Osteocyte (in vitro differentiated cells): ENCODE data around the gene TNRC6A. TPM values are rescaled to one million over a fixed set of nuclear protein-coding genes. Genes with fewer than 3 reads are reported as not detected.
A peak's percentile ranks its signal among the peaks of the same experiment; 100 is the strongest.

Source experiments
- DNase-seq: peaks from one replicate; pipeline ENCODE4 v3.0.0; 2021; ENCODE audit warnings: mixed read lengths; ENCODE audit not compliant: unreplicated experiment; ENCODE audit errors: extremely low spot score
- H3K27ac Mint-ChIP-seq: one replicate; pipeline ENCODE4 v1.8.0; 2021; ENCODE audit warnings: mild to moderate bottlenecking, mixed read lengths; ENCODE audit not compliant: unreplicated experiment
- H3K27me3 Mint-ChIP-seq: one replicate; pipeline ENCODE4 v1.8.0; 2021; ENCODE audit warnings: mixed read lengths; ENCODE audit not compliant: unreplicated experiment
- H3K36me3 Mint-ChIP-seq: one replicate; pipeline ENCODE4 v1.8.0; 2021; ENCODE audit warnings: mixed read lengths; ENCODE audit not compliant: unreplicated experiment
- H3K4me1 Mint-ChIP-seq: one replicate; pipeline ENCODE4 v1.8.0; 2021; ENCODE audit warnings: mixed read lengths; ENCODE audit not compliant: unreplicated experiment
- H3K4me3 Mint-ChIP-seq: one replicate; pipeline ENCODE4 v1.8.0; 2021; ENCODE audit warnings: mild to moderate bottlenecking, moderate library complexity, mixed read lengths; ENCODE audit not compliant: unreplicated experiment
- H3K9me3 Mint-ChIP-seq: one replicate; pipeline ENCODE4 v1.8.0; 2021; ENCODE audit warnings: mixed read lengths; ENCODE audit not compliant: unreplicated experiment
- CTCF ChIP-seq: fragments of 200-600 bp; sonication (generic); IDR thresholded peaks from 2 replicates; pipeline ENCODE4 v1.5.0; 2021; ENCODE audit warnings: antibody characterized with exemption, mild to moderate bottlenecking, moderate library complexity
- total RNA-seq: library from RNA; stranded (reverse); gene quantifications from 2 replicates; pipeline ENCODE4 v1.2.1, GENCODE V29; 2021

The TNRC6A gene
- total RNA-seq, 1 donor from 2014 or later, result 68.0 TPM

GRCh38 chr16:24694931-24695330, 34.5 kb upstream of the TNRC6A start:
- Mint-ChIP-seq H3K9me3 (no peaks in the 10 kb centered on the region), H3K36me3 (no peaks in the 10 kb centered on the region), H3K27ac (no peak overlapping the region), H3K4me1 (peaks cover 6% of the 10 kb centered on the region), H3K27me3 (no peaks in the 10 kb centered on the region), H3K4me3 (no peak overlapping the region)
- DNase-seq, result no peak
- TF ChIP-seq CTCF, result no peak

- no peak for TF ChIP-seq CTCF
- peaks cover 20% of the 10 kb centered on the region for H3K4me1 Mint-ChIP-seq
- H3K36me3 Mint-ChIP-seq, result no peaks in the 10 kb centered on the region
- H3K27me3 Mint-ChIP-seq, result no peaks in the 10 kb centered on the region
- H3K4me3 Mint-ChIP-seq, result no peak overlapping the region
- H3K9me3 Mint-ChIP-seq, result no peaks in the 10 kb centered on the region
- no peak overlapping the region for H3K27ac Mint-ChIP-seq
- no peak for DNase-seq
Observed at GRCh38 chr16:24696699-24697098, 32.8 kb upstream of the TNRC6A start.

- Mint-ChIP-seq H3K36me3 (no peaks in the 10 kb centered on the region), H3K4me3 (no peak overlapping the region), H3K9me3 (no peaks in the 10 kb centered on the region), H3K27ac (peak overlapping the region; percentile 58), H3K27me3 (no peaks in the 10 kb centered on the region), H3K4me1 (peaks cover 33% of the 10 kb centered on the region)
- TF ChIP-seq CTCF, result no peak
- no peak for DNase-seq
Observed at GRCh38 chr16:24698308-24698707, 31.1 kb upstream of the TNRC6A start.

DNA sequence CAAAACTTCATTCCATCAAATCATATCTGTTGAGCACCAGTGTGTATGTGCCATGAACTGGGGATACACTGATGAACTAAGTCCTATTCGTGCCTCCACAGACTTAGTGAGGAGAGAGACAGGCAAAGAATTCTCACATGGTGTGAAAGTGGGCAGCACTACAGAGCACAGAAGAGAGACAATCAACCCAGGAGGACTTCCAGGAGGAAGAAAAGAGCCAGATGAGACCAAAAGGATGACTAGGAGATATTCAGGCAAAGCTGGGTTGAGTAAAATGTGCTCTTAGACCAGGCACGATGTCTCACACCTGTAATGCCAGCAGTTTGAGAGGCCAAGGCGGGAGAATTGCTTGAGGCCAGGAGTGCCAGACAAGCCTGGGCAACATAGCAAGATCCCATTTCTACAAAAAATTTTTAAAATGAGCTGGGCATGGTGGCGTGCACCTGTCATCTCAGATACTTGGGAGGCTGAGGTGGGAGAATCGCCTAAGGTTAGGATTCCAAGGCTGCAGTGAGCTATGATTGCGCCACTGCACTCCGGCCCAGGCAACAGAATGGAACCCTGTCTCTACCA, 30.2 kb upstream of the TNRC6A start:
- DNase-seq, result no peak
- Mint-ChIP-seq H3K27ac (peak overlapping the region; percentile 16), H3K4me3 (no peak overlapping the region), H3K36me3 (no peaks in the 10 kb centered on the region), H3K9me3 (no peaks in the 10 kb centered on the region), H3K4me1 (peaks cover 33% of the 10 kb centered on the region), H3K27me3 (no peaks in the 10 kb centered on the region)
- no peak for TF ChIP-seq CTCF

- Mint-ChIP-seq H3K4me3 (peak overlapping the region; percentile 30), H3K4me1 (peaks cover 30% of the 10 kb centered on the region), H3K27me3 (no peaks in the 10 kb centered on the region), H3K36me3 (no peaks in the 10 kb centered on the region), H3K9me3 (no peaks in the 10 kb centered on the region), H3K27ac (peak overlapping the region; percentile 89)
- DNase-seq, result peak; percentile 91
- peak; percentile 55 for TF ChIP-seq CTCF
Observed at GRCh38 chr16:24700549-24701392, 28.7 kb upstream of the TNRC6A start.
